Cardiac septum (tissue), 1 donor: ENCODE results near the gene IMPA2. TPM values are rescaled to one million over a fixed set of nuclear protein-coding genes. Genes with fewer than 3 reads are reported as not detected.

Experiments used
- DNase-seq: peaks from one replicate; pipeline ENCODE4 v3.0.0-alpha.2; 2020; ENCODE audit warnings: low spot score
- intact Hi-C: fragments of 100-400 bp; cut with DNase I; formaldehyde crosslinking; loops from one replicate; pipeline ENCODE4 v1.14.0; 2022
- total RNA-seq: library from RNA; stranded (reverse); fragmentation: NEBNext Ultra II Directional; extraction: Animal tissue kit (Norgen Biotek cat#: 25700); gene quantifications from one replicate; pipeline ENCODE4 v1.2.1, GENCODE V29; 2021
- donor health status: DM: no; HTN: no; CAD: no.

IMPA2 gene
- total RNA-seq, 1 donor from 2014 or later, result 19.9 TPM

GRCh38 chr18:12015416-12016062 is 34.2 kb downstream of the IMPA2 start:
- DNase-seq, result no peak

GRCh38 chr18:12017081-12017480 is 35.8 kb downstream of the IMPA2 start:
- intact Hi-C loops, result no loop called here
- no peak for DNase-seq

More at GRCh38 chr18:12015416-12016062, 34.2 kb downstream of the IMPA2 start:
- intact Hi-C loops, result no loop called here

GRCh38 chr18:12018861-12019260 is 37.6 kb downstream of the IMPA2 start:
- intact Hi-C loops, result no loop called here
- DNase-seq, result no peak

GRCh38 chr18:12021077-12021476 is 39.8 kb downstream of the IMPA2 start:
- no peak for DNase-seq
- intact Hi-C loops, result no loop called here

GRCh38 chr18:12021596-12021995 is 40.3 kb downstream of the IMPA2 start:
- no peak for DNase-seq
- intact Hi-C loops, result no loop called here

- no peak for DNase-seq
- intact Hi-C loops, result no loop called here
These were observed 42.1 kb downstream of the IMPA2 start for GRCh38 chr18:12023375-12023774.

- intact Hi-C loops, result no loop called here
- no peak for DNase-seq
These were observed 45.3 kb downstream of the IMPA2 start for GRCh38 chr18:12026562-12026961.

GRCh38 chr18:12027046-12027445 is 45.7 kb downstream of the IMPA2 start:
- intact Hi-C loops, result no loop called here
- DNase-seq, result no peak

- intact Hi-C loops, result no loop called here
- no peak for DNase-seq
These were observed 46.2 kb downstream of the IMPA2 start for GRCh38 chr18:12027480-12027879.

- DNase-seq, result no peak
- intact Hi-C loops, result no loop called here
These were observed 46.8 kb downstream of the IMPA2 start for GRCh38 chr18:12028040-12028628.

GRCh38 chr18:12028674-12029073 is 47.4 kb downstream of the IMPA2 start:
- no peak for DNase-seq
- intact Hi-C loops, result no loop called here

GRCh38 chr18:12029786-12030584 is 48.7 kb downstream of the IMPA2 start:
- no peak for DNase-seq
- intact Hi-C loops, result loop anchor here (10.0 kb wide), 1 partner anchor 45 kb away; the partner anchor contains the start of gene IMPA2

GRCh38 chr18:12030670-12031069 is 49.4 kb downstream of the IMPA2 start:
- DNase-seq, result no peak
- intact Hi-C loops, result loop anchor here (10.0 kb wide), 1 partner anchor 46 kb away; the partner anchor contains the start of gene IMPA2

GRCh38 chr18:12031181-12031580 is 49.9 kb downstream of the IMPA2 start:
- DNase-seq, result no peak
- intact Hi-C loops, result loop anchor here (10.0 kb wide), 1 partner anchor 46 kb away; the partner anchor contains the start of gene IMPA2

GRCh38 chr18:12031846-12032245 is 50.5 kb downstream of the IMPA2 start:
- DNase-seq, result no peak
- intact Hi-C loops, result loop anchor here (10.0 kb wide), 1 partner anchor 47 kb away; the partner anchor contains the start of gene IMPA2

GRCh38 chr18:12032786-12033642 is 51.7 kb downstream of the IMPA2 start:
- no peak for DNase-seq
- intact Hi-C loops, result loop anchor here (10.0 kb wide), 1 partner anchor 48 kb away; the partner anchor contains the start of gene IMPA2

GRCh38 chr18:12033643-12034025 is 52.3 kb downstream of the IMPA2 start:
- no peak for DNase-seq
- intact Hi-C loops, result loop anchor here (10.0 kb wide), 1 partner anchor 49 kb away; the partner anchor contains the start of gene IMPA2

GRCh38 chr18:12034241-12035100 is 53.2 kb downstream of the IMPA2 start:
- intact Hi-C loops, result loop anchor here (5.0 to 10.0 kb wide), 2 partner anchors 50 to 302 kb away; partner anchors contain the start of gene IMPA2
- no peak for DNase-seq
